Measurements from ENCODE around the gene CSH2. TPM values are rescaled to one million over a fixed set of nuclear protein-coding genes. Genes with fewer than 3 reads are reported as not detected.
A peak's percentile ranks its signal among the peaks of the same experiment; 100 is the strongest.

Gene CSH2
- total and polyA plus RNA-seq, 2 of the 13 experiments (the other 11 are each of a cell fraction or from before 2014, with no cell fraction given): not detected

DNA sequence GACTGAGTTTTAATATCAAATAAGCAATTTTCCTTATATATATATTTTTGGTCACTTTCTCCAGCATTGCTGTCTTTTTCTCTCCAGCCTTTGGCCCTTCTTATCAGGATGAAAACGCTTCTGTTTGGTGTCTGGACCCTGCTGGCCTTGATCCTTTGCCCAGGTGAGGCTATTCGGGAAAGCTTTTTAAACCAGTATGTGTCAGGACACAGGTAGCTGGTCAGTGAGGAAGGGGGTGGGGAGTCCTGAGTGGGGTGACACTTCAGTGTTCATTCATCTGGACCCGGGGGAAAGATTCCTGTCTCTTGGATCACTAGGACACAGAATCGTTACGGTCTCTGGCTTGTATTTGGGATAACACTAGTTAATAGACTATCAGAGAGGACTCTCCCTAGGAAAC lies 18.8 kb downstream of the CSH2 start (continued):
- TF ChIP-seq, protein P1, sequence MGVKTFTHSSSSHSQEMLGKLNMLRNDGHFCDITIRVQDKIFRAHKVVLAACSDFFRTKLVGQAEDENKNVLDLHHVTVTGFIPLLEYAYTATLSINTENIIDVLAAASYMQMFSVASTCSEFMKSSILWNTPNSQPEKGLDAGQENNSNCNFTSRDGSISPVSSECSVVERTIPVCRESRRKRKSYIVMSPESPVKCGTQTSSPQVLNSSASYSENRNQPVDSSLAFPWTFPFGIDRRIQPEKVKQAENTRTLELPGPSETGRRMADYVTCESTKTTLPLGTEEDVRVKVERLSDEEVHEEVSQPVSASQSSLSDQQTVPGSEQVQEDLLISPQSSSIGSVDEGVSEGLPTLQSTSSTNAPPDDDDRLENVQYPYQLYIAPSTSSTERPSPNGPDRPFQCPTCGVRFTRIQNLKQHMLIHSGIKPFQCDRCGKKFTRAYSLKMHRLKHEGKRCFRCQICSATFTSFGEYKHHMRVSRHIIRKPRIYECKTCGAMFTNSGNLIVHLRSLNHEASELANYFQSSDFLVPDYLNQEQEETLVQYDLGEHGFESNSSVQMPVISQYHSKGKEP (CRISPR knock-in tag; IDR thresholded peaks at IDR 0.05): no peak
- no peak; the same call in 1 of the 2 replicates for TF ChIP-seq IRF2 (CRISPR knock-in tag; IDR thresholded peaks at IDR 0.05)
- TF ChIP-seq ZFP36L2 (CRISPR knock-in tag; IDR thresholded peaks at IDR 0.05): no peak
- TF ChIP-seq ZIK1 (CRISPR knock-in tag; IDR thresholded peaks at IDR 0.05; ENCODE audit: borderline replicate concordance, low read depth): no peak
- TF ChIP-seq, protein P2, sequence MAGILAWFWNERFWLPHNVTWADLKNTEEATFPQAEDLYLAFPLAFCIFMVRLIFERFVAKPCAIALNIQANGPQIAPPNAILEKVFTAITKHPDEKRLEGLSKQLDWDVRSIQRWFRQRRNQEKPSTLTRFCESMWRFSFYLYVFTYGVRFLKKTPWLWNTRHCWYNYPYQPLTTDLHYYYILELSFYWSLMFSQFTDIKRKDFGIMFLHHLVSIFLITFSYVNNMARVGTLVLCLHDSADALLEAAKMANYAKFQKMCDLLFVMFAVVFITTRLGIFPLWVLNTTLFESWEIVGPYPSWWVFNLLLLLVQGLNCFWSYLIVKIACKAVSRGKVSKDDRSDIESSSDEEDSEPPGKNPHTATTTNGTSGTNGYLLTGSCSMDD (CRISPR knock-in tag; IDR thresholded peaks at IDR 0.05): no peak
- no peak for TF ChIP-seq ZNF33A (CRISPR knock-in tag; IDR thresholded peaks at IDR 0.05; ENCODE audit: borderline replicate concordance)
- TF ChIP-seq FLYWCH1 (CRISPR knock-in tag; IDR thresholded peaks at IDR 0.05): no peak
- TF ChIP-seq ZNF615 (CRISPR knock-in tag; IDR thresholded peaks at IDR 0.05; ENCODE audit: borderline replicate concordance): no peak
- TF ChIP-seq, protein P3, sequence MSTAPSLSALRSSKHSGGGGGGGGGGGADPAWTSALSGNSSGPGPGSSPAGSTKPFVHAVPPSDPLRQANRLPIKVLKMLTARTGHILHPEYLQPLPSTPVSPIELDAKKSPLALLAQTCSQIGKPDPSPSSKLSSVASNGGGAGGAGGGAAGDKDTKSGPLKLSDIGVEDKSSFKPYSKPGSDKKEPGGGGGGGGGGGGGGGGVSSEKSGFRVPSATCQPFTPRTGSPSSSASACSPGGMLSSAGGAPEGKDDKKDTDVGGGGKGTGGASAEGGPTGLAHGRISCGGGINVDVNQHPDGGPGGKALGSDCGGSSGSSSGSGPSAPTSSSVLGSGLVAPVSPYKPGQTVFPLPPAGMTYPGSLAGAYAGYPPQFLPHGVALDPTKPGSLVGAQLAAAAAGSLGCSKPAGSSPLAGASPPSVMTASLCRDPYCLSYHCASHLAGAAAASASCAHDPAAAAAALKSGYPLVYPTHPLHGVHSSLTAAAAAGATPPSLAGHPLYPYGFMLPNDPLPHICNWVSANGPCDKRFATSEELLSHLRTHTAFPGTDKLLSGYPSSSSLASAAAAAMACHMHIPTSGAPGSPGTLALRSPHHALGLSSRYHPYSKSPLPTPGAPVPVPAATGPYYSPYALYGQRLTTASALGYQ (CRISPR knock-in tag; IDR thresholded peaks at IDR 0.05): 0 out of 2 replicates have a peak, but pooled peaks have one; percentile 19
- TF ChIP-seq RBFOX2 (IDR thresholded peaks at IDR 0.05; ENCODE audit: low read depth, low read length): no peak
- TF ChIP-seq, protein P4, sequence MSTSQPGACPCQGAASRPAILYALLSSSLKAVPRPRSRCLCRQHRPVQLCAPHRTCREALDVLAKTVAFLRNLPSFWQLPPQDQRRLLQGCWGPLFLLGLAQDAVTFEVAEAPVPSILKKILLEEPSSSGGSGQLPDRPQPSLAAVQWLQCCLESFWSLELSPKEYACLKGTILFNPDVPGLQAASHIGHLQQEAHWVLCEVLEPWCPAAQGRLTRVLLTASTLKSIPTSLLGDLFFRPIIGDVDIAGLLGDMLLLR (CRISPR knock-in tag; IDR thresholded peaks at IDR 0.05): no peak
- TF ChIP-seq MEF2D (CRISPR knock-in tag; IDR thresholded peaks at IDR 0.05): no peak
- TF ChIP-seq, protein P5, sequence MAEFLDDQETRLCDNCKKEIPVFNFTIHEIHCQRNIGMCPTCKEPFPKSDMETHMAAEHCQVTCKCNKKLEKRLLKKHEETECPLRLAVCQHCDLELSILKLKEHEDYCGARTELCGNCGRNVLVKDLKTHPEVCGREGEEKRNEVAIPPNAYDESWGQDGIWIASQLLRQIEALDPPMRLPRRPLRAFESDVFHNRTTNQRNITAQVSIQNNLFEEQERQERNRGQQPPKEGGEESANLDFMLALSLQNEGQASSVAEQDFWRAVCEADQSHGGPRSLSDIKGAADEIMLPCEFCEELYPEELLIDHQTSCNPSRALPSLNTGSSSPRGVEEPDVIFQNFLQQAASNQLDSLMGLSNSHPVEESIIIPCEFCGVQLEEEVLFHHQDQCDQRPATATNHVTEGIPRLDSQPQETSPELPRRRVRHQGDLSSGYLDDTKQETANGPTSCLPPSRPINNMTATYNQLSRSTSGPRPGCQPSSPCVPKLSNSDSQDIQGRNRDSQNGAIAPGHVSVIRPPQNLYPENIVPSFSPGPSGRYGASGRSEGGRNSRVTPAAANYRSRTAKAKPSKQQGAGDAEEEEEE (CRISPR knock-in tag; IDR thresholded peaks at IDR 0.05; ENCODE audit: borderline replicate concordance): no peak
- TF ChIP-seq, protein P6, sequence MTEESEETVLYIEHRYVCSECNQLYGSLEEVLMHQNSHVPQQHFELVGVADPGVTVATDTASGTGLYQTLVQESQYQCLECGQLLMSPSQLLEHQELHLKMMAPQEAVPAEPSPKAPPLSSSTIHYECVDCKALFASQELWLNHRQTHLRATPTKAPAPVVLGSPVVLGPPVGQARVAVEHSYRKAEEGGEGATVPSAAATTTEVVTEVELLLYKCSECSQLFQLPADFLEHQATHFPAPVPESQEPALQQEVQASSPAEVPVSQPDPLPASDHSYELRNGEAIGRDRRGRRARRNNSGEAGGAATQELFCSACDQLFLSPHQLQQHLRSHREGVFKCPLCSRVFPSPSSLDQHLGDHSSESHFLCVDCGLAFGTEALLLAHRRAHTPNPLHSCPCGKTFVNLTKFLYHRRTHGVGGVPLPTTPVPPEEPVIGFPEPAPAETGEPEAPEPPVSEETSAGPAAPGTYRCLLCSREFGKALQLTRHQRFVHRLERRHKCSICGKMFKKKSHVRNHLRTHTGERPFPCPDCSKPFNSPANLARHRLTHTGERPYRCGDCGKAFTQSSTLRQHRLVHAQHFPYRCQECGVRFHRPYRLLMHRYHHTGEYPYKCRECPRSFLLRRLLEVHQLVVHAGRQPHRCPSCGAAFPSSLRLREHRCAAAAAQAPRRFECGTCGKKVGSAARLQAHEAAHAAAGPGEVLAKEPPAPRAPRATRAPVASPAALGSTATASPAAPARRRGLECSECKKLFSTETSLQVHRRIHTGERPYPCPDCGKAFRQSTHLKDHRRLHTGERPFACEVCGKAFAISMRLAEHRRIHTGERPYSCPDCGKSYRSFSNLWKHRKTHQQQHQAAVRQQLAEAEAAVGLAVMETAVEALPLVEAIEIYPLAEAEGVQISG (CRISPR knock-in tag; IDR thresholded peaks at IDR 0.05): 0 out of 2 replicates have a peak, but pooled peaks have one; percentile 31
- TF ChIP-seq, protein P7, sequence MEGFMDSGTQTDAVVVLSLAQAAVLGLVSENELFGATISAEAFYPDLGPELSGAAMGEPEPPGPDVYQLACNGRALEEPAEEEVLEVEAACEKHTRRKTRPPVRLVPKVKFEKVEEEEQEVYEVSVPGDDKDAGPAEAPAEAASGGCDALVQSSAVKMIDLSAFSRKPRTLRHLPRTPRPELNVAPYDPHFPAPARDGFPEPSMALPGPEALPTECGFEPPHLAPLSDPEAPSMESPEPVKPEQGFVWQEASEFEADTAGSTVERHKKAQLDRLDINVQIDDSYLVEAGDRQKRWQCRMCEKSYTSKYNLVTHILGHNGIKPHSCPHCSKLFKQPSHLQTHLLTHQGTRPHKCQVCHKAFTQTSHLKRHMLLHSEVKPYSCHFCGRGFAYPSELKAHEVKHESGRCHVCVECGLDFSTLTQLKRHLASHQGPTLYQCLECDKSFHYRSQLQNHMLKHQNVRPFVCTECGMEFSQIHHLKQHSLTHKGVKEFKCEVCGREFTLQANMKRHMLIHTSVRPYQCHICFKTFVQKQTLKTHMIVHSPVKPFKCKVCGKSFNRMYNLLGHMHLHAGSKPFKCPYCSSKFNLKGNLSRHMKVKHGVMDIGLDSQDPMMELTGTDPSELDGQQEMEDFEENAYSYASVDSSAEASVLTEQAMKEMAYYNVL (CRISPR knock-in tag; IDR thresholded peaks at IDR 0.05; ENCODE audit: borderline replicate concordance): peak; percentile 49; the same call in 1 of the 2 replicates
- TF ChIP-seq PHF21A (CRISPR knock-in tag; IDR thresholded peaks at IDR 0.05): peak; percentile 68
